RWPE2 (cell line): ENCODE data around the gene ZNF302.
"Not testable (repeated sequence)": the region's sequence is repeated elsewhere in the genome, so short reads cannot be mapped to it uniquely, and the experiment has no call there.

Experiments used
- ATAC-seq: fragments of 200-7000 bp; cut with Tn5 transposase; 3 replicates; pipeline ENCODE4 v1.9.1; 2021; ENCODE audit warnings: low read depth
- DNase-seq: peaks from one replicate; pipeline ENCODE4 v3.0.0-alpha.2; 2020; ENCODE audit warnings: low spot score
- H3K27ac ChIP-seq: fragments of 450-650 bp; 2 replicates; pipeline ENCODE4 v1.5.1; 2017; ENCODE audit warnings: mild to moderate bottlenecking; ENCODE audit not compliant: poor library complexity, severe bottlenecking
- H3K27me3 ChIP-seq: fragments of 250-450 bp; sonication (Bioruptor Pico); 2 replicates; pipeline ENCODE4 v1.5.1; 2021; ENCODE audit warnings: mild to moderate bottlenecking, moderate library complexity; ENCODE audit not compliant: insufficient read depth, poor library complexity, severe bottlenecking
- H3K36me3 ChIP-seq: fragments of 250-450 bp; sonication (Bioruptor Pico); 2 replicates; pipeline ENCODE4 v1.5.1; 2020; ENCODE audit warnings: low read depth, mild to moderate bottlenecking, moderate library complexity
- H3K4me1 ChIP-seq: fragments of 250-450 bp; sonication (Bioruptor Pico); 2 replicates; pipeline ENCODE4 v1.5.1; 2021; ENCODE audit warnings: mild to moderate bottlenecking, moderate library complexity; ENCODE audit not compliant: insufficient read depth, poor library complexity, severe bottlenecking
- H3K4me3 ChIP-seq: fragments of 250-450 bp; sonication (Bioruptor Pico); 2 replicates; pipeline ENCODE4 v1.5.1; 2021; ENCODE audit warnings: mild to moderate bottlenecking, moderate library complexity; ENCODE audit not compliant: severe bottlenecking
- H3K9me3 ChIP-seq: fragments of 250-450 bp; sonication (Bioruptor Pico); 2 replicates; pipeline ENCODE4 v1.5.1; 2021; ENCODE audit warnings: mild to moderate bottlenecking, moderate library complexity; ENCODE audit not compliant: severe bottlenecking
- CTCF ChIP-seq: fragments of 450-650 bp; IDR thresholded peaks from one replicate; pipeline ENCODE4 v1.5.1; 2017; ENCODE audit warnings: mild to moderate bottlenecking, moderate library complexity; ENCODE audit not compliant: poor library complexity, severe bottlenecking

Gene ZNF302

GRCh38 chr19:34666200-34666957, 11.1 kb upstream of the ZNF302 start:
- ATAC-seq (no peak), DNase-seq (no peak)
- Histone ChIP-seq H3K27ac (no peak overlapping the region), H3K4me3 (no peak overlapping the region), H3K36me3 (no peaks in the 10 kb centered on the region), H3K4me1 (no peaks in the 10 kb centered on the region), H3K27me3 (no peaks in the 10 kb centered on the region), H3K9me3 (no peaks in the 10 kb centered on the region)
- TF ChIP-seq CTCF, result no peak

- DNase-seq, result no peak
- no peak for ATAC-seq
- Histone ChIP-seq H3K27ac (no peak overlapping the region), H3K4me1 (no peaks in the 10 kb centered on the region), H3K27me3 (no peaks in the 10 kb centered on the region), H3K9me3 (no peaks in the 10 kb centered on the region), H3K36me3 (no peaks in the 10 kb centered on the region), H3K4me3 (no peak overlapping the region)
- TF ChIP-seq CTCF, result no peak
Measured at GRCh38 chr19:34666958-34667265, 10.6 kb upstream of the ZNF302 start.

GRCh38 chr19:34667349-34668076, 10.0 kb upstream of the ZNF302 start:
- no peaks in the 10 kb centered on the region for H3K27me3 ChIP-seq
- H3K9me3 ChIP-seq, result no peaks in the 10 kb centered on the region
- H3K4me1 ChIP-seq, result no peaks in the 10 kb centered on the region
- no peak overlapping the region for H3K27ac ChIP-seq
- no peaks in the 10 kb centered on the region for H3K36me3 ChIP-seq
- DNase-seq (no peak), ATAC-seq (peak; percentile 45; the same call in 2 of the 3 replicates)
- peak overlapping the region; percentile 39 for H3K4me3 ChIP-seq
- TF ChIP-seq CTCF, result no peak

- DNase-seq, H3K4me1 ChIP-seq, H3K27ac ChIP-seq, H3K9me3 ChIP-seq, ATAC-seq, H3K36me3 ChIP-seq, H3K27me3 ChIP-seq, H3K4me3 ChIP-seq: not testable (repeated sequence)
Measured at GRCh38 chr19:34668077-34668689, 9.3 kb upstream of the ZNF302 start.

GRCh38 chr19:34668690-34669089, 8.8 kb upstream of the ZNF302 start:
- H3K9me3 ChIP-seq, H3K36me3 ChIP-seq, H3K27ac ChIP-seq, H3K4me1 ChIP-seq, ATAC-seq, DNase-seq, H3K27me3 ChIP-seq, H3K4me3 ChIP-seq: not testable (repeated sequence)
